ENCODE measurements around the gene TPPP2.

TPPP2 gene

GRCh38 chr14:21072031-21072473 lies 42.0 kb downstream of the TPPP2 start:
- H3K4me1 Mint-ChIP-seq: peaks cover 40% of the 10 kb centered on the region
- no peak for ATAC-seq
- no peaks in the 10 kb centered on the region for H3K36me3 Mint-ChIP-seq
- H3K9me3 Mint-ChIP-seq: no peaks in the 10 kb centered on the region
- no peak overlapping the region for H3K27ac Mint-ChIP-seq
- H3K4me3 Mint-ChIP-seq: peak overlapping the region; percentile 83
- no peak for DNase-seq (ENCODE audit: low spot score in 2 of 2)

DNA sequence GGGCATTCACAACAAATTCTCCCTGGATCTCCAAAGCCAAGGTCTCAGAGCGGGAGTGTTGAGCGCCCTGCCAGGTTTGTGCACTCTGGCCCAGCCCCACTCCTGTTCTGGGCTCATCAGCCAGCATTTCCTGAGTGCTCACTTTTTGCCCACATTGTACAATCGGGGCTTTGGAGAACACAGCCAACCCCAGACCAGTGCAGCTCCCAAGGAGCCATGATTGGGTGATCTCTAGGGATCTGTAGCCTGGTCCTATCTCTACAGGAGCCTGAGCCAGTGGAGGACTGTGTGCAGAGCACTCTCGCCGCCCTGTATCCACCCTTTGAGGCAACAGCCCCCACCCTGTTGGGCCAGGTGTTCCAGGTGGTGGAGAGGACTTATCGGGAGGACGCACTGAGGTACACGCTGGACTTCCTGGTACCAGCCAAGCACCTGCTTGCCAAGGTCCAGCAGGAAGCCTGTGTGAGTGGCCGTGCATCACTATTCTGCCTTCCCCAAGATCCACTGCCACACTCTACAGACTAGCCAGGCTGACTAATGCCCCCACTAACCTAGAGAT lies 42.8 kb downstream of the TPPP2 start:
- Mint-ChIP-seq H3K4me3 (peak overlapping the region; percentile 83), H3K4me1 (peaks cover 40% of the 10 kb centered on the region), H3K27ac (no peak overlapping the region), H3K36me3 (no peaks in the 10 kb centered on the region), H3K9me3 (no peaks in the 10 kb centered on the region)
- ATAC-seq (no peak), DNase-seq (ENCODE audit: low spot score in 2 of 2) (no peak)

DNA sequence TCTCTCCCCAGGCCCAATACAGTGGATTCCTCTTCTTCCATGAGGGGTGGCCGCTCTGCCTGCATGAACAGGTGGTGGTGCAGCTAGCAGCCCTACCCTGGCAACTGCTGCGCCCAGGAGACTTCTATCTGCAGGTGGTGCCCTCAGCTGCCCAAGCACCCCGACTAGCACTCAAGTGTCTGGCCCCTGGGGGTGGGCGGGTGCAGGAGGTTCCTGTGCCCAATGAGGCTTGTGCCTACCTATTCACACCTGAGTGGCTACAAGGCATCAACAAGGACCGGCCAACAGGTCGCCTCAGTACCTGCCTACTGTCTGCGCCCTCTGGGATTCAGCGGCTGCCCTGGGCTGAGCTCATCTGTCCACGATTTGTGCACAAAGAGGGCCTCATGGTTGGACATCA lies 43.9 kb downstream of the TPPP2 start:
- Mint-ChIP-seq H3K27ac (no peak overlapping the region), H3K4me3 (no peak overlapping the region), H3K9me3 (no peaks in the 10 kb centered on the region), H3K4me1 (peaks cover 34% of the 10 kb centered on the region), H3K36me3 (no peaks in the 10 kb centered on the region)
- ATAC-seq: no peak
- no peak for DNase-seq (ENCODE audit: low spot score in 2 of 2)

GRCh38 chr14:21074398-21075272 lies 44.6 kb downstream of the TPPP2 start:
- no peak for DNase-seq (ENCODE audit: low spot score in 2 of 2)
- H3K9me3 Mint-ChIP-seq: no peaks in the 10 kb centered on the region
- ATAC-seq: no peak
- peaks cover 26% of the 10 kb centered on the region for H3K4me1 Mint-ChIP-seq
- H3K27ac Mint-ChIP-seq: peak overlapping the region; percentile 54
- H3K4me3 Mint-ChIP-seq: no peak overlapping the region
- no peaks in the 10 kb centered on the region for H3K36me3 Mint-ChIP-seq

- no peaks in the 10 kb centered on the region for H3K9me3 Mint-ChIP-seq
- H3K27ac Mint-ChIP-seq: no peak overlapping the region
- no peak for DNase-seq (ENCODE audit: low spot score in 2 of 2)
- ATAC-seq: no peak
- H3K36me3 Mint-ChIP-seq: no peaks in the 10 kb centered on the region
- no peak overlapping the region for H3K4me3 Mint-ChIP-seq
- H3K4me1 Mint-ChIP-seq: peaks cover 17% of the 10 kb centered on the region
Measured at GRCh38 chr14:21075719-21076437, 45.9 kb downstream of the TPPP2 start.

GRCh38 chr14:21077672-21078071 lies 47.7 kb downstream of the TPPP2 start:
- Mint-ChIP-seq H3K4me1 (no peaks in the 10 kb centered on the region), H3K9me3 (no peaks in the 10 kb centered on the region), H3K27ac (no peak overlapping the region), H3K4me3 (no peak overlapping the region), H3K36me3 (no peaks in the 10 kb centered on the region)
- ATAC-seq (no peak), DNase-seq (ENCODE audit: low spot score in 2 of 2) (no peak)

- no peak for ATAC-seq
- no peak overlapping the region for H3K27ac Mint-ChIP-seq
- no peaks in the 10 kb centered on the region for H3K4me1 Mint-ChIP-seq
- no peaks in the 10 kb centered on the region for H3K9me3 Mint-ChIP-seq
- no peaks in the 10 kb centered on the region for H3K36me3 Mint-ChIP-seq
- no peak for DNase-seq (ENCODE audit: low spot score in 2 of 2)
- no peak overlapping the region for H3K4me3 Mint-ChIP-seq
Measured at GRCh38 chr14:21078287-21078686, 48.3 kb downstream of the TPPP2 start.

DNA sequence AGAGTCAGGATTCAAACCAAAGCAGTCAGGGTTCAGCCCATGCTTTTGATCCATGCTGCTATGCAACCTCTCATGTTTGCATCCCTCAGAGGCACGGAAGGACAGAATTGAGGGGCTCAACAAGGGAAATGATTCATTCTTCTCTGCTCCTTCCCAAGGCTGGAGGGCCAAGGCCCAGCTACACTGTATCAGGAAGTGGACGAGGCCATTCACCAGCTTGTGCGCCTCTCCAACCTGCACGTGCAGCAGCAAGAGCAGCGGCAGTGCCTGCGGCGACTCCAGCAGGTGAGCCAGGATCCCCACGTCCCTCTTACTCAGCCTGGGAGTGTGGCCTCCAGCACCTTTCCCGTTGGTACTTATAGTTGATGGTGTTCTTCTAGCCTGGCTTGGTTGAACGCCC lies 48.7 kb downstream of the TPPP2 start:
- no peaks in the 10 kb centered on the region for H3K4me1 Mint-ChIP-seq
- DNase-seq (ENCODE audit: low spot score in 2 of 2) (no peak), ATAC-seq (no peak)
- no peaks in the 10 kb centered on the region for H3K36me3 Mint-ChIP-seq
- H3K9me3 Mint-ChIP-seq: no peaks in the 10 kb centered on the region
- H3K27ac Mint-ChIP-seq: no peak overlapping the region
- H3K4me3 Mint-ChIP-seq: no peak overlapping the region

- H3K9me3 Mint-ChIP-seq: no peaks in the 10 kb centered on the region
- H3K36me3 Mint-ChIP-seq: no peaks in the 10 kb centered on the region
- H3K27ac Mint-ChIP-seq: no peak overlapping the region
- no peak overlapping the region for H3K4me3 Mint-ChIP-seq
- peaks cover 3% of the 10 kb centered on the region for H3K4me1 Mint-ChIP-seq
- ATAC-seq (no peak), DNase-seq (ENCODE audit: low spot score in 2 of 2) (no peak)
Measured at GRCh38 chr14:21081521-21082142, 51.6 kb downstream of the TPPP2 start.
